ENCODE measurements around the gene SCN2A. TPM values are rescaled to one million over a fixed set of nuclear protein-coding genes. Genes with fewer than 3 reads are reported as not detected.

The SCN2A gene
- total and polyA plus RNA-seq, 11 donors = 0.01 to 0.45 (median 0.05) TPM; not detected in 4

DNA sequence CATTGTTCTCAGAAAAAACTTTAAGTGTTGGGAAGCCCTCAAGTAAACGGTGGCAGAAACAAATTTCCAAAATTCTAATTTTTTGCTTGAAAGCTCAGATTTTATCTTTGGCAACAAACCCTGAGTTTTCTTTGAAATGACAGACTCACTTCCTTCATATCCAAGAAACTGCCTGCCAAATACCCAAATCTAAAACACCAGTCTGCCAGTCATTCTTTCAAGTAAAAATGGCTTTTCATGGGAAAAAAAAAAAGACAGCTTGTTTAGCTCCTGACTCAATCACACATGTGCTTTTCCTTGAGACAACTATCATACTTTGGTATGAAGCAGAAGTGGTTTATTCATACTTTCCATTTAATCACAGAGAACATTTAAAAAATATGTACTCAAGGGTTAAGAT is 189.7 kb downstream of the SCN2A start:
- Histone ChIP-seq H3K36me3 (no peaks in the 10 kb centered on the region), H3K27ac (no peak overlapping the region), H3K9me3 (peaks cover 0 to under 1% (median 0%) of the 10 kb centered on the region in 12 donors), H3K4me3 (no peak overlapping the region), H3K4me1 (no peaks in the 10 kb centered on the region), H3K27me3 (no peaks in the 10 kb centered on the region)
- TF ChIP-seq, protein P1, sequence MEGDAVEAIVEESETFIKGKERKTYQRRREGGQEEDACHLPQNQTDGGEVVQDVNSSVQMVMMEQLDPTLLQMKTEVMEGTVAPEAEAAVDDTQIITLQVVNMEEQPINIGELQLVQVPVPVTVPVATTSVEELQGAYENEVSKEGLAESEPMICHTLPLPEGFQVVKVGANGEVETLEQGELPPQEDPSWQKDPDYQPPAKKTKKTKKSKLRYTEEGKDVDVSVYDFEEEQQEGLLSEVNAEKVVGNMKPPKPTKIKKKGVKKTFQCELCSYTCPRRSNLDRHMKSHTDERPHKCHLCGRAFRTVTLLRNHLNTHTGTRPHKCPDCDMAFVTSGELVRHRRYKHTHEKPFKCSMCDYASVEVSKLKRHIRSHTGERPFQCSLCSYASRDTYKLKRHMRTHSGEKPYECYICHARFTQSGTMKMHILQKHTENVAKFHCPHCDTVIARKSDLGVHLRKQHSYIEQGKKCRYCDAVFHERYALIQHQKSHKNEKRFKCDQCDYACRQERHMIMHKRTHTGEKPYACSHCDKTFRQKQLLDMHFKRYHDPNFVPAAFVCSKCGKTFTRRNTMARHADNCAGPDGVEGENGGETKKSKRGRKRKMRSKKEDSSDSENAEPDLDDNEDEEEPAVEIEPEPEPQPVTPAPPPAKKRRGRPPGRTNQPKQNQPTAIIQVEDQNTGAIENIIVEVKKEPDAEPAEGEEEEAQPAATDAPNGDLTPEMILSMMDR (IDR thresholded peaks at IDR 0.05) = no peak
- TF ChIP-seq POLR2A (IDR thresholded peaks at IDR 0.05) = no peak
- intact Hi-C loops (cut with DNase I) = no loop called here
- DNase-seq (no peak), ATAC-seq (no peak)
- WGBS, 4 donors = 51 to 73% (median 61%) methylated on average over 1 of the region's 1 CpG

DNA sequence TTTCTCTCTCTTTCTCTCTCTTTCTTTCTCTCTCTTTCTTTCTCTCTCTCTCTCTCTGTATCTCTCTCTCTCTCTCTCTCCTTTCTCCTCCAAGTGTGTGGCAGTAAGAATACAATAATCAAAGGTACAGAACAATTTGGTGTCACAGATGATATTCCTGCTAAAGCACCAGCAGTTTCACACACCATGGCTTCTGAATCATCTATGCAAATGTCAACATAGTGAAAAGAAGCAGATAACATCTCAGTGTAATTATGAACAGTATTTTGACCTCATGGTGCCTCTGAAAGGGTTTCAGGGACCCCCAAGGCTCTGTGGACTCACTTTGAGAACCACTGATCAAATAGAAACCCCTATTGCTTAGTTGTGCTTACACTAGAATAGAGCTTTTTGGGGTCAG is 191.8 kb downstream of the SCN2A start:
- H3K9me3 ChIP-seq = no peaks in the 10 kb centered on the region
- H3K4me1 ChIP-seq = no peaks in the 10 kb centered on the region
- H3K4me3 ChIP-seq = no peak overlapping the region
- no peaks in the 10 kb centered on the region for H3K27me3 ChIP-seq
- ATAC-seq = no peak
- intact Hi-C loops (cut with DNase I) = no loop called here
- H3K27ac ChIP-seq = no peak overlapping the region
- DNase-seq = no peak
- no peaks in the 10 kb centered on the region for H3K36me3 ChIP-seq
- TF ChIP-seq, protein P1 (IDR thresholded peaks at IDR 0.05) = no peak
- no peak for TF ChIP-seq POLR2A (IDR thresholded peaks at IDR 0.05)

DNA sequence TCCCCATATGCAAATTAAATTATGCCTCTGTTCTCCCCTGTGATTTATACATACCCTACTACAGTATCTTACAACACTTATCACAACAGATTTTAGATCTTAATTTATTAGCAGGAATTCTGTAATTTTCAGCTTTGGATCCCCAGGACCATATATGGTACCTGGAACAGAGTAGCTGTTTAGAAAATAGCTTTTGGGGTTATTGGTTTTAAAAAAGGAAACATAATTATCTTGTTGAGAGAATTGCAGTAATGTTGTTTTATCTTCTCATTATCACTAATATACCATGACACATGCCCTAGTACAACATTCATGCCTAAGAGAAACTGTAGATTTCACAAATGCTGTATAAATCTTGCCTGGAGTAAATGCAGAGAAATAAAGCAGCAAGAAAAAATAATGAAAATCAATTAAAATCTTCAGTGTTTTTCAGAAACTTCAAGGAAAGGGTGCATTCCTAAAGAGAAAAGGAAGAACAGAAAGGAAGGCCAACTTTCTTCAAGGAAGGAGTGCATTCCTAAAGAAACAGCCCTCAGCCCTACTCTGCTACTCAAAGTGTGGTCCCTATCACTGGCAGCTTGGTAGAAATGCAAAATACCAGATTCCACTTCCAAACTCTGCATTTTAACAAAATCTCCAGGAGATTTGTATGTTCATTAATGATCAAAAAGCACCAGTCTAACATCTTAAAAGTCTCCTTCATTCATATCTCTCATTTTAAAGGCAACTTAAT is 193.2 kb downstream of the SCN2A start:
- H3K27ac ChIP-seq = no peak overlapping the region
- H3K27me3 ChIP-seq = no peaks in the 10 kb centered on the region
- H3K9me3 ChIP-seq = no peaks in the 10 kb centered on the region
- intact Hi-C loops (cut with DNase I) = no loop called here
- TF ChIP-seq, protein P1 (IDR thresholded peaks at IDR 0.05) = no peak
- TF ChIP-seq POLR2A (IDR thresholded peaks at IDR 0.05) = no peak
- DNase-seq (no peak), ATAC-seq (no peak)
- H3K4me1 ChIP-seq = no peaks in the 10 kb centered on the region
- no peaks in the 10 kb centered on the region for H3K36me3 ChIP-seq
- H3K4me3 ChIP-seq = no peak overlapping the region

DNA sequence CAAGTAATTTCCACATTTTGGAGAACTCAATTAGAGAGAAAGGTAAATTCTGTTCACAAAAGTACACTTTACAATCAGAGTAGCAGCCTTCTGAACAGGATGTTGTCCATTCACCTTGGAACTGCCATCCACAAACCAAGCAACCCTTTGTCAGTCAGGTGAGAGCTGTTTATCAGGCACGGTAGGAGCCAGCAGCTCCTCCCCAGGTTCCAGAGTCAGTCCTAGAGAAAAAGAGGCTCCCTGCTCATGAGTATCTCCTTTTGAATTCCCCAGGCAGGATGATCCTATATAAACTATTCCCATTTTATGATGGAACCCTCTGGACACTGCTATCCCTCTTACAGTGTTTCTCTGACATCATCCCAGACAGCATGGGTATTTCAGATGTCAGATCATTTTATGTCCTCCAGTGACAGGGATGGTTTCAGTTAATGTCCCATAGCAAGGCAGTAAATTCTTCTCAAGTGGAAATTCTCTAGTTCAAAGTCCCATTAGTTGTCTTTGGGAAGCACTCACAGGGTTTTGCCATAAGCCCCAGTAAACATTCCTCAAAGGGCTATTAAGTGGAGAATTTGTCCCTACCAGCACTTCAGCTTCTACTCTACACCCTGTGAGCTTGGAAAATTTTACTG is 195.8 kb downstream of the SCN2A start:
- TF ChIP-seq, protein P1 (IDR thresholded peaks at IDR 0.05) = no peak
- TF ChIP-seq POLR2A (IDR thresholded peaks at IDR 0.05) = no peak
- Histone ChIP-seq H3K4me1 (no peaks in the 10 kb centered on the region), H3K4me3 (no peak overlapping the region), H3K27ac (no peak overlapping the region), H3K36me3 (no peaks in the 10 kb centered on the region), H3K27me3 (no peaks in the 10 kb centered on the region), H3K9me3 (no peaks in the 10 kb centered on the region)
- 43 to 60% (median 49%) methylated on average over 1 of the region's 1 CpG for WGBS, 4 donors
- intact Hi-C loops (cut with DNase I) = no loop called here
- DNase-seq (no peak), ATAC-seq (no peak)
